Smooth muscle cell (in vitro differentiated cells): Measurements from ENCODE around the gene TTLL5. TPM values are rescaled to one million over a fixed set of nuclear protein-coding genes. Genes with fewer than 3 reads are reported as not detected.

Source experiments
- DNase-seq: peaks from one replicate; lab custom pipeline; 2025; ENCODE audit not compliant: unreplicated experiment; lab: John Stamatoyannopoulos, UW
- H2AFZ ChIP-seq: fragments of 200-600 bp; sonication (generic); 2 replicates; pipeline ENCODE4 v1.6.0; 2016; ENCODE audit warnings: antibody characterized with exemption, low read depth, mild to moderate bottlenecking
- H3F3A ChIP-seq: fragments of 200-600 bp; sonication (generic); 2 replicates; pipeline ENCODE4 v1.6.0; 2017; ENCODE audit warnings: antibody characterized with exemption, low read depth
- H3K27ac ChIP-seq: fragments of 200-600 bp; sonication (generic); 2 replicates; pipeline ENCODE4 v1.5.1; 2016; ENCODE audit warnings: low read depth, mild to moderate bottlenecking
- H3K27me3 ChIP-seq: fragments of 200-600 bp; sonication (generic); 2 replicates; pipeline ENCODE4 v1.6.1; 2016; ENCODE audit warnings: low read depth, mild to moderate bottlenecking
- H3K36me3 ChIP-seq: fragments of 200-600 bp; sonication (generic); 2 replicates; pipeline ENCODE4 v1.5.1; 2016; ENCODE audit warnings: low read depth
- H3K4me1 ChIP-seq: fragments of 200-600 bp; sonication (generic); 2 replicates; pipeline ENCODE4 v1.5.1; 2016; ENCODE audit warnings: low read depth
- H3K4me2 ChIP-seq: fragments of 200-600 bp; sonication (generic); 2 replicates; pipeline ENCODE4 v1.6.0; 2016; ENCODE audit warnings: mild to moderate bottlenecking
- H3K4me3 ChIP-seq: fragments of 200-600 bp; sonication (generic); 2 replicates; pipeline ENCODE4 v1.5.1; 2016; ENCODE audit warnings: mild to moderate bottlenecking
- H3K79me2 ChIP-seq: fragments of 200-600 bp; sonication (generic); 2 replicates; pipeline ENCODE4 v1.6.0; 2016; ENCODE audit warnings: low read depth, mild to moderate bottlenecking
- H3K9ac ChIP-seq: fragments of 200-600 bp; sonication (generic); 2 replicates; pipeline ENCODE4 v1.6.0; 2016; ENCODE audit warnings: low read depth
- H3K9me3 ChIP-seq: fragments of 200-600 bp; sonication (generic); replicated peaks from 2 replicates; pipeline ENCODE4 v1.5.1; 2016; ENCODE audit warnings: low read depth
- H4K20me1 ChIP-seq: fragments of 200-600 bp; sonication (generic); 2 replicates; pipeline ENCODE4 v1.6.0; 2016; ENCODE audit warnings: low read depth
- WGBS: methylation state at CpG from one replicate; pipeline ENCODE4 v1.1.7; 2016; ENCODE audit warnings: low lambda C conversion rate; 5-methylcytosine and 5-hydroxymethylcytosine counted together
- polyA plus RNA-seq: library from polyadenylated mRNA; unstranded; fragments of >200 nt; fragmentation: Nextera tagmentation; extraction: Ambion mirVana; gene quantifications from 2 replicates; pipeline ENCODE4 v1.2.1, GENCODE V29; 2016
- total RNA-seq: library from RNA; depleted of rRNA; stranded (reverse); fragments of >200 nt; gene quantifications from 2 replicates; pipeline ENCODE4 v1.2.3, GENCODE V29; 2014
- TF ChIP-seq, protein P1 (sequence below): fragments of 200-600 bp; sonication (generic); IDR thresholded peaks from 2 replicates; pipeline ENCODE4 v1.5.1; 2017; ENCODE audit warnings: borderline replicate concordance, mild to moderate bottlenecking, antibody characterized with exemption; ENCODE audit not compliant: insufficient read depth, poor library complexity, severe bottlenecking

The TTLL5 gene
- total and polyA plus RNA-seq, 2 experiments from 2014 or later, result 12.6 to 38.0 TPM

DNA sequence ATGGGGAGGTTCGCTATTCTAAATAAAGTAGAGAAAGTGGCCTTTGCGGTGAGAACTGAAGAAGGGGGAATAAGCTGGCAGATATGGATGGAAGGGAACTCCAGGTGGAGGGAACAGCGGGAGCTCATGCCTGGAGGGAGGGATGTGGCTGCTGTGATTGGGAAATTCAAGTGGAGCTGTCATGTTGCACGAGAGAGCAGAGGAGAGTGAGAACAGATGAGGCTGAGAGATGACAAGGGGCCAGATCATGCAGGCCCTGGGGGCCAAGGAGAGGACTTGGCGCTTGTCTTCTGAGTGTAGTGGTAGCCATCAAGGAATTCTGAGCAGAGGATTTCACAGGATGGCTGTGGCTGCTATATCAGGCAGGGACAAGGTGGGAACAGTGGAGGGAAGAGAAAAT, 285.7 kb downstream of the TTLL5 start:
- DNase-seq, result no peak
- TF ChIP-seq, protein P1, sequence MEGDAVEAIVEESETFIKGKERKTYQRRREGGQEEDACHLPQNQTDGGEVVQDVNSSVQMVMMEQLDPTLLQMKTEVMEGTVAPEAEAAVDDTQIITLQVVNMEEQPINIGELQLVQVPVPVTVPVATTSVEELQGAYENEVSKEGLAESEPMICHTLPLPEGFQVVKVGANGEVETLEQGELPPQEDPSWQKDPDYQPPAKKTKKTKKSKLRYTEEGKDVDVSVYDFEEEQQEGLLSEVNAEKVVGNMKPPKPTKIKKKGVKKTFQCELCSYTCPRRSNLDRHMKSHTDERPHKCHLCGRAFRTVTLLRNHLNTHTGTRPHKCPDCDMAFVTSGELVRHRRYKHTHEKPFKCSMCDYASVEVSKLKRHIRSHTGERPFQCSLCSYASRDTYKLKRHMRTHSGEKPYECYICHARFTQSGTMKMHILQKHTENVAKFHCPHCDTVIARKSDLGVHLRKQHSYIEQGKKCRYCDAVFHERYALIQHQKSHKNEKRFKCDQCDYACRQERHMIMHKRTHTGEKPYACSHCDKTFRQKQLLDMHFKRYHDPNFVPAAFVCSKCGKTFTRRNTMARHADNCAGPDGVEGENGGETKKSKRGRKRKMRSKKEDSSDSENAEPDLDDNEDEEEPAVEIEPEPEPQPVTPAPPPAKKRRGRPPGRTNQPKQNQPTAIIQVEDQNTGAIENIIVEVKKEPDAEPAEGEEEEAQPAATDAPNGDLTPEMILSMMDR, result no peak
- H3K4me1 ChIP-seq, result no peaks in the 10 kb centered on the region
- no peak overlapping the region for H2AFZ ChIP-seq
- H3K79me2 ChIP-seq, result no peaks in the 10 kb centered on the region
- H3K27ac ChIP-seq, result no peak overlapping the region
- no peaks in the 10 kb centered on the region for H3K36me3 ChIP-seq
- WGBS, result 69% methylated on average over 5 of the region's 5 CpGs
- no peaks in the 10 kb centered on the region for H3K27me3 ChIP-seq
- no peak overlapping the region for H3K9ac ChIP-seq
- H3F3A ChIP-seq, result no peaks in the 10 kb centered on the region
- H3K4me2 ChIP-seq, result no peak overlapping the region
- H3K4me3 ChIP-seq, result no peak overlapping the region
- no peaks in the 10 kb centered on the region for H4K20me1 ChIP-seq
- H3K9me3 ChIP-seq, result no peaks in the 10 kb centered on the region

GRCh38 chr14:75952489-75952888, 291.4 kb downstream of the TTLL5 start:
- WGBS, result 99% methylated on average over 3 of the region's 3 CpGs
- H4K20me1 ChIP-seq, result no peaks in the 10 kb centered on the region
- H3K27ac ChIP-seq, result no peak overlapping the region
- DNase-seq, result no peak
- H3K36me3 ChIP-seq, result no peaks in the 10 kb centered on the region
- H3K9me3 ChIP-seq, result no peaks in the 10 kb centered on the region
- no peak overlapping the region for H3K4me3 ChIP-seq
- H2AFZ ChIP-seq, result no peak overlapping the region
- no peaks in the 10 kb centered on the region for H3K27me3 ChIP-seq
- H3F3A ChIP-seq, result peaks cover 7% of the 10 kb centered on the region
- H3K9ac ChIP-seq, result no peak overlapping the region
- H3K79me2 ChIP-seq, result no peaks in the 10 kb centered on the region
- H3K4me2 ChIP-seq, result no peak overlapping the region
- H3K4me1 ChIP-seq, result no peaks in the 10 kb centered on the region
- TF ChIP-seq, protein P1, result no peak

- no peaks in the 10 kb centered on the region for H3K4me1 ChIP-seq
- no peaks in the 10 kb centered on the region for H4K20me1 ChIP-seq
- H3K4me2 ChIP-seq, result no peak overlapping the region
- H3K36me3 ChIP-seq, result peaks cover 11% of the 10 kb centered on the region
- peaks cover 7% of the 10 kb centered on the region for H3F3A ChIP-seq
- H3K27ac ChIP-seq, result no peak overlapping the region
- TF ChIP-seq, protein P1, result no peak
- H3K9me3 ChIP-seq, result no peaks in the 10 kb centered on the region
- DNase-seq, result no peak
- 98% methylated on average over 9 of the region's 9 CpGs for WGBS
- H3K79me2 ChIP-seq, result no peaks in the 10 kb centered on the region
- H3K9ac ChIP-seq, result no peak overlapping the region
- H2AFZ ChIP-seq, result no peak overlapping the region
- no peak overlapping the region for H3K4me3 ChIP-seq
- H3K27me3 ChIP-seq, result no peaks in the 10 kb centered on the region
Measured at GRCh38 chr14:75959031-75959430, 298.0 kb downstream of the TTLL5 start.

DNA sequence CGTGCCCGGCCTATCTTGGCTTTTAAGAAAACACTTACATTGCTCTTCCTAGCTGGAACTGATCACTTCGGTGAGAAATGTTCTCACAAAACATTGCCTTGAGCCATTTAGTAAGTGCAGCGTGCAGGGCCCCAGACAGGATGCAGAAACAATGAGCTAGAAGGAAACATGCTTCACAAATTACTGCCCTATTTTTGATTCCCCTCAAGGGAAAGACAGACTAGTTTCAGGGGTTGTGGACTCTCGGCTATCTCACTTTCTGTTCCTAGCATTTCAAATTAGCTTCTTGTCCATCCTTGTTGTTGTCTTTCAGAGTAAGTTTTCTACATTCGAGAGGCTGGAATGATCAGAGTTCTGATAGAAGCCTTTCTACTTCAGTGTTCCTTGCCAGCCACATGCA, 299.2 kb downstream of the TTLL5 start:
- Histone ChIP-seq H3K79me2 (no peaks in the 10 kb centered on the region), H3K27ac (no peak overlapping the region), H3K4me1 (no peaks in the 10 kb centered on the region), H4K20me1 (no peaks in the 10 kb centered on the region), H3K27me3 (no peaks in the 10 kb centered on the region), H3K4me3 (no peak overlapping the region), H3K36me3 (peaks cover 15% of the 10 kb centered on the region), H3K4me2 (no peak overlapping the region), H3K9ac (no peak overlapping the region), H3F3A (peaks cover 7% of the 10 kb centered on the region), H3K9me3 (no peaks in the 10 kb centered on the region), H2AFZ (no peak overlapping the region)
- 82% methylated on average over 6 of the region's 6 CpGs for WGBS
- TF ChIP-seq, protein P1, result no peak
- no peak for DNase-seq
